Measurements from ENCODE around the gene PDE8A.
A peak's percentile ranks its signal among the peaks of the same experiment; 100 is the strongest.

- no peak for TF ChIP-seq POLR2A (IDR thresholded peaks at IDR 0.05)
- peak in 2 of 7 experiments; percentile 23 to 61 for TF ChIP-seq CTCF (IDR thresholded peaks at IDR 0.05)
These were observed 28.9 kb downstream of the PDE8A start for GRCh38 chr15:85010386-85011159.
